Immature natural killer cell (primary cell): ENCODE results near the gene SUMO3. TPM values are rescaled to one million over a fixed set of nuclear protein-coding genes. Genes with fewer than 3 reads are reported as not detected.

ENCODE experiments used
- DNase-seq, 3 donors: peaks; one replicate each; pipeline ENCODE4 v3.0.0; 2022; ENCODE audit warnings: mixed read lengths in 1 of 3
- H3K27ac Mint-ChIP-seq, 6 donors: one replicate each; pipeline ENCODE4 v1.8.0; 2020; ENCODE audit warnings: mixed read lengths in 6 of 6, mild to moderate bottlenecking in 5 of 6, inconsistent platforms in 4 of 6, moderate library complexity in 3 of 6
- H3K27me3 Mint-ChIP-seq, 3 donors: one replicate each; pipeline ENCODE4 v1.8.0; 2020 to 2021; ENCODE audit warnings: low read depth in 3 of 3, mild to moderate bottlenecking in 3 of 3, mixed read lengths in 3 of 3, moderate library complexity in 3 of 3, inconsistent platforms in 1 of 3
- H3K36me3 Mint-ChIP-seq, 3 donors: one replicate each; pipeline ENCODE4 v1.8.0; 2020; ENCODE audit warnings: mixed read lengths in 3 of 3, inconsistent platforms in 2 of 3, mild to moderate bottlenecking in 2 of 3
- H3K4me1 Mint-ChIP-seq, 2 donors: one replicate each; pipeline ENCODE4 v1.8.0; 2020; ENCODE audit warnings: inconsistent platforms in 2 of 2, mild to moderate bottlenecking in 2 of 2, mixed read lengths in 2 of 2, moderate library complexity in 1 of 2
- H3K4me3 Mint-ChIP-seq, 5 donors: one replicate each; pipeline ENCODE4 v1.8.0; 2020; ENCODE audit warnings: mild to moderate bottlenecking in 5 of 5, mixed read lengths in 5 of 5, inconsistent platforms in 3 of 5, moderate library complexity in 3 of 5
- H3K9me3 Mint-ChIP-seq, 6 donors: one replicate each; pipeline ENCODE4 v1.8.0; 2020; ENCODE audit warnings: mild to moderate bottlenecking in 6 of 6, mixed read lengths in 6 of 6, inconsistent platforms in 4 of 6, moderate library complexity in 3 of 6
- polyA plus RNA-seq, 3 donors: library from polyadenylated mRNA; unstranded; fragments of 300-500 nt; fragmentation: Illumina TruSeq; gene quantifications; one replicate each; pipeline ENCODE4 v1.2.3, GENCODE V29; 2021

SUMO3 gene
- polyA plus RNA-seq, 3 donors from 2014 or later, result 85.2 to 95.7 (median 87.4) TPM

GRCh38 chr21:44842721-44843445 lies 25.0 kb upstream of the SUMO3 start:
- Mint-ChIP-seq H3K27ac (no peak overlapping the region), H3K9me3 (no peaks in the 10 kb centered on the region), H3K27me3 (peaks cover 3 to 11% (median 7%) of the 10 kb centered on the region in 3 donors), H3K4me3 (no peak overlapping the region), H3K36me3 (no peaks in the 10 kb centered on the region), H3K4me1 (peaks cover 9 to 16% of the 10 kb centered on the region in 2 donors)
- no peak for DNase-seq

GRCh38 chr21:44842087-44842486 lies 24.2 kb upstream of the SUMO3 start:
- H3K4me3 Mint-ChIP-seq, result no peak overlapping the region
- no peaks in the 10 kb centered on the region for H3K36me3 Mint-ChIP-seq
- peaks cover 3 to 11% (median 4%) of the 10 kb centered on the region in 3 donors for H3K27me3 Mint-ChIP-seq
- no peak overlapping the region for H3K27ac Mint-ChIP-seq
- DNase-seq, result no peak
- H3K4me1 Mint-ChIP-seq, result peaks cover 9 to 15% of the 10 kb centered on the region in 2 donors
- no peaks in the 10 kb centered on the region for H3K9me3 Mint-ChIP-seq

GRCh38 chr21:44840771-44841170 lies 22.9 kb upstream of the SUMO3 start:
- H3K27me3 Mint-ChIP-seq, result peaks cover 2 to 11% (median 4%) of the 10 kb centered on the region in 3 donors
- peaks cover 0 to 8% of the 10 kb centered on the region in 2 donors for H3K4me1 Mint-ChIP-seq
- DNase-seq, result no peak
- no peak overlapping the region for H3K27ac Mint-ChIP-seq
- no peaks in the 10 kb centered on the region for H3K9me3 Mint-ChIP-seq
- H3K36me3 Mint-ChIP-seq, result no peaks in the 10 kb centered on the region
- no peak overlapping the region for H3K4me3 Mint-ChIP-seq

- no peak for DNase-seq
- H3K27ac Mint-ChIP-seq, result no peak overlapping the region
- H3K36me3 Mint-ChIP-seq, result no peaks in the 10 kb centered on the region
- peaks cover 1 to 11% (median 2%) of the 10 kb centered on the region in 3 donors for H3K27me3 Mint-ChIP-seq
- H3K4me1 Mint-ChIP-seq, result no peaks in the 10 kb centered on the region
- H3K9me3 Mint-ChIP-seq, result no peaks in the 10 kb centered on the region
- H3K4me3 Mint-ChIP-seq, result no peak overlapping the region
These were observed 21.1 kb upstream of the SUMO3 start for GRCh38 chr21:44838951-44839350.

- H3K27ac Mint-ChIP-seq, result no peak overlapping the region
- H3K36me3 Mint-ChIP-seq, result no peaks in the 10 kb centered on the region
- no peaks in the 10 kb centered on the region for H3K4me1 Mint-ChIP-seq
- H3K4me3 Mint-ChIP-seq, result no peak overlapping the region
- no peaks in the 10 kb centered on the region for H3K9me3 Mint-ChIP-seq
- peaks cover 1 to 11% (median 2%) of the 10 kb centered on the region in 3 donors for H3K27me3 Mint-ChIP-seq
- no peak for DNase-seq
These were observed 20.4 kb upstream of the SUMO3 start for GRCh38 chr21:44838039-44838895.

GRCh38 chr21:44837537-44837936 lies 19.7 kb upstream of the SUMO3 start:
- no peaks in the 10 kb centered on the region for H3K4me1 Mint-ChIP-seq
- H3K4me3 Mint-ChIP-seq, result no peak overlapping the region
- no peaks in the 10 kb centered on the region for H3K36me3 Mint-ChIP-seq
- DNase-seq, result no peak
- peaks cover 1 to 11% (median 2%) of the 10 kb centered on the region in 3 donors for H3K27me3 Mint-ChIP-seq
- H3K27ac Mint-ChIP-seq, result no peak overlapping the region
- no peaks in the 10 kb centered on the region for H3K9me3 Mint-ChIP-seq

GRCh38 chr21:44836666-44837471 lies 19.0 kb upstream of the SUMO3 start:
- no peak for DNase-seq
- H3K27ac Mint-ChIP-seq, result no peak overlapping the region
- H3K4me1 Mint-ChIP-seq, result no peaks in the 10 kb centered on the region
- H3K4me3 Mint-ChIP-seq, result no peak overlapping the region
- H3K36me3 Mint-ChIP-seq, result no peaks in the 10 kb centered on the region
- H3K27me3 Mint-ChIP-seq, result peaks cover 1 to 10% (median 2%) of the 10 kb centered on the region in 3 donors
- H3K9me3 Mint-ChIP-seq, result no peaks in the 10 kb centered on the region

- Mint-ChIP-seq H3K4me1 (peaks cover 2% of the 10 kb centered on the region in 2 donors), H3K27me3 (peaks cover 0 to 6% (median 1%) of the 10 kb centered on the region in 3 donors), H3K9me3 (no peaks in the 10 kb centered on the region), H3K4me3 (no peak overlapping the region), H3K27ac (no peak overlapping the region), H3K36me3 (no peaks in the 10 kb centered on the region)
- DNase-seq, result no peak
These were observed 18.4 kb upstream of the SUMO3 start for GRCh38 chr21:44836349-44836665.

- DNase-seq, result no peak
- Mint-ChIP-seq H3K4me1 (peaks cover 6 to 9% of the 10 kb centered on the region in 2 donors), H3K4me3 (no peak overlapping the region), H3K9me3 (no peaks in the 10 kb centered on the region), H3K27ac (no peak overlapping the region), H3K36me3 (no peaks in the 10 kb centered on the region), H3K27me3 (peaks cover 0 to 4% (median 3%) of the 10 kb centered on the region in 3 donors)
These were observed 17.7 kb upstream of the SUMO3 start for GRCh38 chr21:44835647-44835973.

GRCh38 chr21:44834951-44835646 lies 17.2 kb upstream of the SUMO3 start:
- Mint-ChIP-seq H3K4me1 (peaks cover 9 to 14% of the 10 kb centered on the region in 2 donors), H3K9me3 (no peaks in the 10 kb centered on the region), H3K36me3 (no peaks in the 10 kb centered on the region), H3K4me3 (no peak overlapping the region), H3K27me3 (peaks cover 0 to 3% (median 2%) of the 10 kb centered on the region in 3 donors), H3K27ac (no peak overlapping the region)
- no peak for DNase-seq

- Mint-ChIP-seq H3K4me3 (no peak overlapping the region), H3K27me3 (peaks cover 0 to 5% (median 5%) of the 10 kb centered on the region in 3 donors), H3K9me3 (no peaks in the 10 kb centered on the region), H3K36me3 (no peaks in the 10 kb centered on the region), H3K4me1 (peaks cover 17 to 21% of the 10 kb centered on the region in 2 donors), H3K27ac (no peak overlapping the region)
- no peak for DNase-seq
These were observed 16.5 kb upstream of the SUMO3 start for GRCh38 chr21:44834231-44834950.

GRCh38 chr21:44833663-44834062 lies 15.8 kb upstream of the SUMO3 start:
- H3K4me3 Mint-ChIP-seq, result no peak overlapping the region
- no peak for DNase-seq
- peaks cover 0 to 5% (median 5%) of the 10 kb centered on the region in 3 donors for H3K27me3 Mint-ChIP-seq
- H3K4me1 Mint-ChIP-seq, result peaks cover 22 to 28% of the 10 kb centered on the region in 2 donors
- no peaks in the 10 kb centered on the region for H3K36me3 Mint-ChIP-seq
- H3K9me3 Mint-ChIP-seq, result peaks cover 0 to 4% (median 0%) of the 10 kb centered on the region in 6 donors
- no peak overlapping the region for H3K27ac Mint-ChIP-seq
